Fibroblast of skin of scalp (primary cell): ENCODE results near the gene HERPUD1.

Source experiments
- DNase-seq: peaks from one replicate; pipeline ENCODE4 v3.0.0-alpha.2; 2013

Gene HERPUD1

DNA sequence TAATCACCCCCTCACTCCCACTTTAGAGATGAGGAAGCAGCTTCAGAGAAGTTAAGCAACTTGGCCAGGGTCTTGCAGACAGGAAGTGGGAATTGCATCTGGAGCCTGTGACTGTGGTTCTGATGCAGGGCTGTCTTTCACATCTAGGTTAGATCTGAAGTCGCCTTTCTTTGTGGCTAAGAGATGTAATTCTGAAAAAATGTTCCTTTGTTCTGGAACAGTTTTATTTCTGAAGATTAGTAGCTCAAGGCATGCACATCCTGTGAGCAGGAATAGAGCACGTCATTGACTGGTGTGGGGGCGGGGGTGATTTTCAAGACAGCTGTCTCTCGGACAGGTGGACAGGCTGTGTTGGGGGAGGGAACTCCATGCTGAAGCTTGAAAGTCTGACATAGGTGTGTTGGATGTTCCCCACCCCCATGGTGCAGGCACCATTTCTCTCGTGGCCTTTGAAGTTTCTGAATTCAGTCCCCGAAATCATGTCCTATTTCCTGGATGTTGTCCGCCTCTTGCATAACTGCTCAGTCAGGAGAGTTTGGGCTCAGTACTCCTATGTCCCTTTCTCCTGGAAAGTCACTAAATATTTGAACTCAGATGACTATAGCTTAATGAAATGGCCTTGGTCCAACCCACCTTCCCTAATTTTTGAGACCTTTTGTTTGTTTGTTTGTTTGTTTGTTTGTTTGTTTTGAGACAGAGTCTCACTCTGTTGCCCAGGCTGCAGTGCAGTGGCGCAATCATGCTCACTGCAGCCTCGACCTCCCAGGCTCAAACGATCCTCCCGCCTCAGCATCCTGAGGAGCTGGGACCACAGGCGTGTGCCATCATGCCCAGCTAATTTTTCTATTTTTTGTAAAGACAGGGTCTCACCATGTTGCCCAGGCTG, 21.0 kb upstream of the HERPUD1 start:
- DNase-seq, result peak; percentile 82

GRCh38 chr16:56911771-56912571, 20.0 kb upstream of the HERPUD1 start:
- peak; percentile 70 for DNase-seq

- peak; percentile 69 for DNase-seq
These were observed 18.9 kb upstream of the HERPUD1 start for GRCh38 chr16:56912746-56913708.

GRCh38 chr16:56914896-56915295, 17.0 kb upstream of the HERPUD1 start:
- DNase-seq, result no peak

- no peak for DNase-seq
These were observed 16.4 kb upstream of the HERPUD1 start for GRCh38 chr16:56915336-56916119.

DNA sequence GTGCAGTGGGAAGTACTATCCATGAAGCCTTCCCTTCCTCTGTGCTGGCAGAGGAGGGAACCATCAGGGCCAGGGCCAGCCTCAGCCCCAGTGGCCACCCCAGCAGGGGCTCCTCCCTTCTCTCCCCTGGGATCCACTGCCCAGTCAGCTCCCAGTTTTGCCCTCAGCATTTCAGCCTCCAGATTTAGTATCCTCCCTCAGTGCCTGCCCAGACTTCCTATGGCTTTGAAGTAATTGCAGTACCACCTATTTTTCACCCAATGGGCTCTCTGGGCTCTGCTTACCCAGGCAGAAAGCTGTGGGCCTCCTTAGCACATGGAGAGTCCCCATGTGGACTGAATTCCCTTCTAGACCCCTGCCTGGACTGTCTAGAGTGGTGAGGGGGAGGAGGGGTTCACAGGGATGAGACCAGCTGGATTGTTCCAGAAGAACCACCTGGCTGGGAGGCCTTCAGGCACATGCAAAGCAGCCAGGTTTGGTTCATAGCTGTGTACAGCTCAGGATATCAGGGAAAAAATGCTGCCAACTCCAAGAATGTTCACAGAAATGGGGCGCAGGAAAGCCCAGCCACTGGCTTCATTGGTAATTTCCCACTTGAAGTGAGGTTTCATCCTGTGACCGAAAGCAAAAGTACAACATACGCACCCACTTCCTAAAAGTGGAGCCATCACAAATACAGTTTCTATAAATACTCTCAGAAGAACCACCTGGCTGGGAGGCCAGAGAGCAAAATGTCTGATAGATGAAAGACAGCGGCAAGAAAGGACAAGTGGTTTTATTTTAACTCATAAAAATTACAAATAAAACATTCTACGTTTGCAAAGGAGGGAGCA, 15.2 kb upstream of the HERPUD1 start:
- no peak for DNase-seq

DNA sequence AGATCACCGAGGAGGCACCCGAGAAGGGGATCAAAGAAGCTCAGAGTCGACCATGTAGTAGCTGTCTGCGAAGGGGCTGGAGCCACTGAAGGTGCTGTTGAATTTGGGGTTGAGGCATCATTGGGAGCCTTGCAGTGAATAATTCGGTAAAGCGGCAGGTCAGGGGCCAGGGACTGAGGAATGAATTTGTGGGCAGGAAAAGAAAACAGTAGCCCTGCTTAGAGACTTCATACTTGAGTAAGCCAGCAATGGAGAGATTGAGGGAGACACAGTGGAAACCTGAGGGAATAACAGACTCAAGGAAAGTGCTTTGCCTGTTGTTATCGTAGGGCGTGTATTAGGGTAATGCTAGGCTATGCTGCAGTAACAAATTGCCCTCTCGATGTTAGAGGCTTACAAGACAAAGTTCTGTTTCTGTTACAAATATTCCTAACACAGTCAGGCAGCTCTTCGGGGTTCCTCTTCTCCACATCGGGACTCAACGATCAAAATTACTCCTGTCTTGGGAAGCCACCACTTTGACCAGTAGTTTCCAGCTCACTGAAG, 13.4 kb upstream of the HERPUD1 start:
- DNase-seq, result no peak

DNA sequence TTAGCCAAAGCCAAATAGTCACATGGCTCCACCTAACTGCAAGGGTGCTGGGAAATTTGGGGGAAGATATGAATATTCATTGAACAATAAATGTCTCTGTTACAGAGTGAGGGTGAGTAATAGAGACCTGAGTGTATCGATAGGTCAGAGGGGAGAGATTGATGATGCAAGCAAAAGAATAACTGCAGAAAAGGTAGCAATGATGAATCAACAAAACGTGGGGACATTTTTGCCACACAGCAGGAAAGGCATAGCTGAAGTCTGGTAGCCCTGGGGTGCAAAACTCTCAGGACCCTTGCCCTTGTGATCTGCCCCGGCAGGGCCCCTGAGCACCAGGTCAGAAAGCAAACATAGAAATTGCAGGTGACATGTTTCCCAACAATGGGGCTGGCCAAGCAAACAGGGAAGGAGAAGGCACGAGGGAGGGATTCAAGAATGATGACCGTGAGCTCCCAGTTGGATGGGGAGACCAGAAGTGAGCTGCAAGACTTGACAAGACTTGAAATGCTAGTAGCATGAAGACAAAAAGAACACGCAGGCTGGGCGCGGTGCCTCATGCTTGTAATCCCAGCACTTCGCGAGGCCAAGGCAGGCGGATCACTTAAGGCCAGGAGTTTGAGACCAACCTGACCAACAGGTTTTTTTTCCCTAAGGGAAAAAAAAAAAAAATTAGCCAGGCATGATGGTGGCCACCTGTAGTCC, 12.7 kb upstream of the HERPUD1 start:
- DNase-seq, result no peak

- no peak for DNase-seq
These were observed 10.4 kb upstream of the HERPUD1 start for GRCh38 chr16:56921571-56921970.

DNA sequence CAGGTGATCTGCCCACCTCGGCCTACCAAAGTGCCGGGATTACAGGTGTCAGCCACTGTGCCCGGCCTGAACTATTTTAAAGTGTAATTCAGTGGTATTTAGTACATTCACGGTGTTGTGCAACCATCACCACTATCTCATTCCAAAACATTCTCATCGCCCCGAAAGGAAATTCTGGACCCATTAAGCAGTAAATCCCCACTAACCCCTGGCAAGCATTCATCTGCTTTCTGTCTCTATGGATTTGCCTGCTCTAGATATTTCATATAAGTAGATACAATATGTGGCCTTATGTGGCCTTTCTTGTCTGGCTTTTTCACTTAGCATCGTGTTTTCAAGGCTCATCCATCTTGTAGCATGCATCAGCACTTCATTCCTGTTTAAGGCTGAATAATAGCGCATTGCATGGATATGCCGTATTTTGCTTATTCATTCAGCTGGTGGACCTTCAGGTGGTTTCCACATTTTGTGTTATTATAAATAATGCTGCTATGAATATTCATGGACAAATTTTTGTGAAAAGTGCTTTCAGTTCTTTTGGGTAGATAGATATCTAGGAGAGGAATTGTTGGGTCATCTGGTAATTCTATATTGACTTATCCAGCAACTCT, 8.4 kb upstream of the HERPUD1 start:
- DNase-seq, result no peak

DNA sequence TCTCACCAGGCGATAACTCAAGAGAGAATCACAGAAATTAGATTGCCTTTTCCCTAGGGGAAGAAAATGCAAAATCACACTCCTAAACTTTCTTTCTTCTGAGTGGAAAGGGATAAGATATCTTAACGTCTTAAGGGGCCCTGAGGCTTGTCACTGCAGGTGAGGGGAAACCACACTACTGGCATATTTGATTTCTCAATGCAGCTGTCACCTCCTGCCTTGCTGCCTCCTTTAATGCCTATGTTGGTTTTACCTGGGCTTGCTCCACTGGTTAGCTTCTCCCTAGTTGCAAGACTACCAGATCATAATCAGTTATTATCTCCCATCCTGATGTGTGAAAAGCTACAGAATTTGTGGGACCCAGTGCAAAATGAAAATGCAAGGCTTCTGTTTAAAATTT, 4.5 kb upstream of the HERPUD1 start:
- DNase-seq, result no peak

- no peak for DNase-seq
These were observed 2.3 kb upstream of the HERPUD1 start for GRCh38 chr16:56929639-56930038.

DNA sequence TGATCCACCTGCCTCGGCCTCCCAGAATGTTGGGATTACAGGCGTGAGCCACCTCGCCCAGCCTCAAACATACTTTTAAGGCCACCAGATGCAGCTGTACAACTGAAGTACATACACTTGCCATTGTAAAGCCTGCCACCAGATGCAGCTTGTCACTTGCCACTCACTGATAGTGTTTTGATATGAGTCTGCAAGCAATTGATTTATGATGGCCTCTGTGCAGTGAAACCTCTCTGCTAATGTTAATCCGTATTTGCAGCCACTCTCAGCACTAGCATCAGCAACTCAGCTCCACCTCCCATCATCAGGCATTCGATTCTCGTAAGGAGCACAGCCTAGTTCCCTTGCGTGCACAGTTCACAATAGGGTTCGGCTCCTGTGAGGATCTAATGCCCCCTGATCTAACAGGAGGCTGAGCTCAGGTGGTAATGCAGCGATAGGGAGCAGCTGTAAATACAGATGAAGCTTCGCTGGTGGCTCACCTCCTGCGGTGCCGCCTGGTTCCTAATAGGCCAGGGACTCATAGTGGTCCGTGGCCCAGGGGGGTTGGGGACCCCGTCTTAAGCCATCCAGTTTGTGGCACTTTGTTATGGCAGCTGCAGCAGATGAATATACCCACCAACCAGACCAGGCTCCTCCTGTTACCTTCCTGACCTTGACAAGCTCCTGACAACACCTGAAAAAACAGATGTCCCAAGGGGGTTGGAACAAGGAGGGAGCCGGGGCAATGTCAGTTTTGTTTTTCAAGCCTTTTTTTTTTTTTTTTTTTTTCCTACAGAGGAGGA, 1.3 kb upstream of the HERPUD1 start:
- DNase-seq, result no peak

DNA sequence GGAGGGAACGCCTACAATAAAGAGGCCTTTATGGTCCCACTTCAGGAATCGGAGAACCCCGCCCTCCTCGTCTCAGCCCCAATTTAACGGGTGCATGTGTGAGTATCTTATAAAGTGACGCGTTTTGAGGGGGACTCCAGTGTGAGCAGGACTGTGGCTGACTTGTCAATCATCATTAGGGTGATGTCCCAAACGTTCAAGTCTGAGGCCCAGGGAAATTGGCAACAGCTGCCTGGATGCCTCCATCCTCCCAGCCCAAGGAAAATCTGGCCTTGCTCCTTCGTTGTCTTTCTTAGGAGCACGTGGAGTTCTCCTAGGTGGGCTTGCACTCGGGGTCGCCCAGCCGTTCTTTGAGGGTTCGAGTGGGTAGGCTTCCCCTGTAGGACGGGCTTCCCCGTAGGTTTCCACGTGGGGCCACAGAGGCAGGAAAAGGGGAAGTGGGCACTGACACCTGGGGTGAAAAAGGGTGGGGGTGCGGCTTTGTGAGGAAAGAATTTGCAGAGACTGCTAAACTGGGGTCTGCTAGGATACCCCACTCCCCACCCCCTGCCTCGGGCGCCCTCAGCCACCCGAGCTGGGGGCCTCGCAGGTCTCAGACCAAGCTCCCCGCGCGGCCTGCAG, 561 bp upstream of the HERPUD1 start:
- no peak for DNase-seq

DNA sequence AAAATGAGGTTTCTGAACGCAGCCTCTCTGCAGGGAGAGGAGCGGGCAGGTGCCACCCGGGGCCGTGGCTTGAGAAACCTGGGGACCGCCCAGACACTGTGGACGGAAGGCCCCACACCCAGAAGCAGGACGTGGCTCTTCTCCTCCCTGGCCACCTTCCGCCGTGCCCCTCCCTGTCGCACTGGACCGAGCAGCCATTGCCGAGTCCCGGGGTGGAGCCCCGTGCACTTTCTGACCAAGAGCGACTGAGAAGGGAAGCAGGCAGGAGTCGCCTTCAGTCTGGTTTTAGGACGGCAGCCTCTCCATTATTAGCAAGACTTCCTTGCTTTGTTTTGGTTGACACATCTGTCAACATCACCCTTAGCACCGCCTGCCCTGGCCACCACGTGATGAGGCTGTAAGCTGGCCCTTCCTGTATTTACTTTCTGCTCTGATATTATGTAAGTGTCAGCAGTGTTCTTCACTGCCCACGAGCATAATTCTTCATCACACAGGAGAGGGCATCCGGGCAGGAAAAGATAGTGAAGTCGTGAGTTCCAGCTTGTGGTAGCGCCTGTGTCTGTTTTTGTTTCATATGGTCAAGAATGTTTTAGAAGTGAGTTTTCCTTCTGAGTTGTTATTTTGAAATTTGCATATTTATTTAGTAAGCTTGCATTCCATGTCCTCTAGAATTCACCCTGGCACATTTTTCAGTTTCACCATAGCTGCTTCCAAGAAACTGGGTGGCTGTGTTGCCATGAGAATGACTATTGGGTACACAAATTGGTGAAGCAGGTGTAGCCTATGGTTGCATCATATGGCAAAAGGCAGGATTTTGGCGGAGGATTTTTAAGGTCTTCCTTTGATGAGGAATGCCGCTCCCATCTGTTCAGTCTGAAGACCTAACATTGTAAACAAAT, 1.0 kb downstream of the HERPUD1 start:
- DNase-seq, result peak; percentile 57

GRCh38 chr16:56933828-56934598, 2.1 kb downstream of the HERPUD1 start:
- DNase-seq, result no peak
